Suppressor macrophage treated with lipopolysaccharide for 4 hours (primary cell): ENCODE measurements around the gene CHD6.
A peak's percentile ranks its signal among the peaks of the same experiment; 100 is the strongest.
"Not testable (repeated sequence)": the region's sequence is repeated elsewhere in the genome, so short reads cannot be mapped to it uniquely, and the experiment has no call there.

Experiments
- DNase-seq: peaks from one replicate; pipeline ENCODE4 v3.0.0-alpha.2; 2020

Gene CHD6

DNA sequence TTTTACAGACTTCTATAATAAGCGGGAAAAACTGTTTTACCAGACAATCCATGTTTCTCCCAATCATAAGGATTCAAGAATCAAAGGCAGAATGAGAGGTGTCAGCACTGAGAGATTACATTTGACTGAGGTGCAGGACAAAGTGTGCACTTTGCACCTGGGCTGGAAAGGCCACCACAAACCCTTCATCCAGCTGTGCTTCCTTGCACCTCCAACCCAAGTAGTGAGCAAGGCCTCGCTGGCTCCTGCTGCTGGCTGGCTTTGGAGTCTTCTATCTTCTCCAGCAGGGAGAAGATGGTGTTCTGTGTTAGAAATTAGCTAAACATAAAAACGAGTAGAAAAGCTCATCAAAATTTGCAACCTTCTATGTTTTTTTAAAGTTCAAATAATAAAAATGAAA is 77.7 kb downstream of the CHD6 start:
- no peak for DNase-seq

GRCh38 chr20:41538810-41539596 is 79.2 kb downstream of the CHD6 start:
- DNase-seq, result no peak

- DNase-seq, result no peak
These were observed 80.3 kb downstream of the CHD6 start for GRCh38 chr20:41537865-41538264.

- DNase-seq, result not testable (repeated sequence)
These were observed 82.6 kb downstream of the CHD6 start for GRCh38 chr20:41535551-41535950.

DNA sequence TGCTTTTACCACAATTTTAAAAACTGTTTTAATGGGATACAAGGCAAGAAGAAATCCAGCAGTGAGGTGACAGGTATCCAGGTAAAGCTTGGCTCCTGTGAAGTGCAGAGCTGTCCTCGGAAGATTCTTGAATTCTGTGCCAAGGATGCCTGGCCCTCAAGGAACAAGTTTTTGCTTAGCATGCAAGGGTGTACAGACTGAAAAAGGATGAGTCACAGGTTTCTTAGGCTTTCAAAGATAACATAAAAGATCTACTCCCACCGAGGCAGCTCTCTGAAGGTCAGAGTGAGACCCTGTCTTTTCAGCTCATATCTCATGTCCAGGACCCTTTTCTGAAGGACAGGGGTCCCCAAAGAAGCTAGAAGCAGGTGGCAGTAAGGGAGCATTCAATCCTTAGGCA is 83.3 kb downstream of the CHD6 start:
- DNase-seq, result no peak

DNA sequence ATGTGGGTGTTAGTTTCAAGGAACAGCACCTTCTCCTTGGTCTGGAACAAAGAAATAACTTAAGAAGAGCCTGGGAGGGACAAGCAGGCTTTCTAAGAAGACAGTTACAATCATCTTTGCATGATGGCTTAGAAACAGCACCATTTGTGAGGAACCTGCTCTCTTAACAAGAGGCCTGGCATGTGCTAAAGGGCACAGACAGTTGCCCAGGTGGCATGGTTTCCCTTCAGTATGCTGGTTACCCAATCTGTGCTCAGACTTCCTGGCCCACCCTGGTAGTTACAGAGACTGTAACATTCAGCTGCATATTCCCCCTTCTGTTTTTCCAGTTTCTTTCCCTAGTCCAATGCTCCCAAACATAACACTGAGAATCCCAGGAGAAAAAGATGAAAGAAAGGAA is 84.0 kb downstream of the CHD6 start:
- DNase-seq, result no peak

GRCh38 chr20:41533537-41534136 is 84.5 kb downstream of the CHD6 start:
- no peak for DNase-seq

GRCh38 chr20:41532935-41533334 is 85.2 kb downstream of the CHD6 start:
- no peak for DNase-seq

DNA sequence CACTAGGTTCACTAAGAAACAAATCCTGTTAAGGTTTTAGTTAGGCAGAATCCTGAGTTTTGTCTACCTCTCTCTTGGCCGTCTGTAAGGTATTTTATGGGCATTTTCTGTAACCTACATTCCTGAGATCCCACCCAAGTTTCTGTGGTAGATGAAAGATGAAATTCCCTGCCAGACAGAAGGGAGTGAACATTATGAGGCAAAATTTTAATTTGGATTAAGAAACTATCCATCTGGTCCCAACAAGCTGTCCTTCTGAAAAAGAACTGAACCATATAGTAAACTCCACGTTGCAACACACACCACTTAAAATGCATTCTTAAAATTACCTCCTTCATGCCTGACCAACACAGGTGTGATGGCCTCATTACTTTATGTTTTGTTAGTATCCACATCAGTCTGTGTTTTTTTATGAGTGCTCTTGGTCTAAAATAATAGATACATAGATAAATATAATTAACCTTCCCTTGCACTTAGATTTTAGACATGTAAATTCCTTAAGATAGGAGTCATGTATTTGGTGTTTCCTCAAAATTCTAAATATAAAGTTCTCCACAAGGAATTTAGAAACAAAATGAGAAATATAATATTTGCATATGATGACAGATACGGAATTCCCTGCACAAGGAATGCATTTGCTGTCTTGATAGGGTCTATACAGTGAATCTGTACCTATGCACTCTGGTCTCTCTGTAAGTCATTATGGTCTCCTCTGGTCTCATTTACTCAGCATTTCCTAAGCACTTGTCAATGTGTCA is 86.5 kb downstream of the CHD6 start:
- DNase-seq, result no peak

DNA sequence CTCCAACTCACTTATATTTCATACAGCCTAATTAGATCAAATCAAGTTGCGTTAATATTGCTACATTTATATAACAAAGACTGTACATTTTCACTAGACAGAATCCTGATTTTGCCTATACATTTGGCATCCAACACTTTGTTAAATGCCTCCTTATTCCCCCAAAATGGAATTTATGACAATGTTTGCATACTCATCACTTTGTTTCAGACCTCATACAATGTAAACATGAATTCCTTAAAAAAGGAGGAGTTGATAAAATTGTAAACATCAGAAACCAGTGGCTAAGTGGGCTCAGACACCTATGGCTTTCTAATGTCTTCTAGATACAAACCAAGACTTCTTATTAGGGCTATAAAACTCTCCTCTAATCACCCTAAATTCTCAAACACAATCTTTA is 87.3 kb downstream of the CHD6 start:
- no peak for DNase-seq

GRCh38 chr20:41526327-41526726 is 91.8 kb downstream of the CHD6 start:
- DNase-seq, result no peak

GRCh38 chr20:41524980-41525613 is 93.1 kb downstream of the CHD6 start:
- DNase-seq, result peak; percentile 16

DNA sequence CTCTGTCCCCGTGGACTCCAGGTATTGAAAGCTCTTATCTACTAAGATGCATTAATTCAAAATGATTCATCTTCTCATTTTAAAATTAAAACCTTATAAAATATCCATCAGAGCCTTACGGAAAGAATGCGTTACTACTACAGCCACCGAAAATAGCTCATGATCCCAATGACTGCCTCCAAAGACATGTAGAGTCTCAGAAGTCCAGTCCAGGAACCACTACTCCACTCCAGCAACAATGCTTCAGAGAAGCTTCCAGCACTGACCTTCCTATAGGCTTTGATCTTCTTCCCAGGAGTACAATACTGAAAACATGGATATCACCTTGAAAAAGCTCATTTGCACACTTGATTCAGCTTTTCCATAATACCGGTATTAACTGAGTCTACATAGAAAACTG is 94.3 kb downstream of the CHD6 start:
- DNase-seq, result no peak

- DNase-seq, result no peak
These were observed 104.3 kb downstream of the CHD6 start for GRCh38 chr20:41513829-41514228.

DNA sequence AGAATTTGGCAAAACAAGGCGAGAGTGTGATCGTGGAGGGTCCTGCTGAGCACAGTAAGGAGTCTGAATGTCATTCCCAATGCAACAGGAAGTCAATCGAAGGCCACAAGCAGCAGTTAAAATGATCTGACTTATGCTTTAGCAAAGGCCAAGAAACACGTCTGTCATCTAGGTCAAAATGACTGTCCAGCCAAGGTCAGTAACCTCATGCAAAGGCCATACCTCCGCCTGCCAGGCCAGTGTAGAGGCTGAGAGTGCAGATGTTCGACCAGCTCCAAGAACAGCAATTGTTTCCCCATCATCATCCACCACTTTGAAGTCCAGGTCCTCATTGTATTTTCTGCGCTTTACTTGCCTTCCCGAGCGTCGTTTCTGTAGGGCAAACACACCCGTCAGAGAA is 105.6 kb downstream of the CHD6 start:
- DNase-seq, result no peak

DNA sequence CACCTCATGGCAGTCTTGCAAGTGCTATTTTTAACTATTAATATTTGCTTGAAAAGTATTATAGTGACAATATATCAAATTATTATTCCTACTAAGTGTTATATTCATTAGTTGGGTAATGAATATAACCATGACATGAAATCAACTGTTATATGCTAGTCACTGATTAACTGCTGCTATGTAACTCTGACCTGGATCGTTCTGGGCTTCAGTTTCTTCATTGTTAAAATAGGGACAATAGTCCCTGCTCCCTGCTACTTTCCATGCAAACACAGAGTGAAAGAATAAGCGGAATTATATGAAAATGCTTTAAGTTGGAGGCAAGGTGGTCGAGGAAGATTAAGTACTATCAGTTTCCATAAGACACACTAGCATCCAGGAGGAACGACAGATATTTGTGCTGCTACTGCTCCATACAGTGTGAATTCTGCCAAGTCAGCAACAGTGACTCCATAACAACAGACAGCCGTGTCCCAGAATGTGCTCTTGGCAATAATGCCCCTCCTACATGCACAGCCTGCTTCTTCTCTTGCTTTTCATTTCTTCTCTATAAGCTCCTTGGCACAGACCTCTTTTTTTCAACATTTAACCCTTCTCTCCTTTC is 107.2 kb downstream of the CHD6 start:
- DNase-seq, result no peak

DNA sequence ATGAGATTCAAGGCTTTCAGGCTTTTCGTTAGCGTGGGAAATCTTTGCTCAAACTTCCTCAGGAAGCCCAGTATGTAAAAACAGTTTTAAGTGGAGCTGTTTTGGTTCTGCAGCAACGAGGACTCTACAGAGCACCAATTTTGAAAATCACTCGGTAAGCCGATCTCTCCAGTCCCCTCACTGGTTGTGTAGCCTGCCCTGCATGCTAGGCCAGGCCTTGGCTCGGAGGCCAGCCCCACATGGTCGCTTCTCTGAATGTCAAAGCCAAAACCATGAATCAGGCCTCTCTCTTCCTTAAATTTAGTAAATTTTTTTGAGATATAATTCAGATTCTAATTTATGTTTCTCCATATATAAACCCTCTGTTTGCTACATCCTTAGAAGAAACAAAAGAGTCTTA is 108.0 kb downstream of the CHD6 start:
- no peak for DNase-seq

DNA sequence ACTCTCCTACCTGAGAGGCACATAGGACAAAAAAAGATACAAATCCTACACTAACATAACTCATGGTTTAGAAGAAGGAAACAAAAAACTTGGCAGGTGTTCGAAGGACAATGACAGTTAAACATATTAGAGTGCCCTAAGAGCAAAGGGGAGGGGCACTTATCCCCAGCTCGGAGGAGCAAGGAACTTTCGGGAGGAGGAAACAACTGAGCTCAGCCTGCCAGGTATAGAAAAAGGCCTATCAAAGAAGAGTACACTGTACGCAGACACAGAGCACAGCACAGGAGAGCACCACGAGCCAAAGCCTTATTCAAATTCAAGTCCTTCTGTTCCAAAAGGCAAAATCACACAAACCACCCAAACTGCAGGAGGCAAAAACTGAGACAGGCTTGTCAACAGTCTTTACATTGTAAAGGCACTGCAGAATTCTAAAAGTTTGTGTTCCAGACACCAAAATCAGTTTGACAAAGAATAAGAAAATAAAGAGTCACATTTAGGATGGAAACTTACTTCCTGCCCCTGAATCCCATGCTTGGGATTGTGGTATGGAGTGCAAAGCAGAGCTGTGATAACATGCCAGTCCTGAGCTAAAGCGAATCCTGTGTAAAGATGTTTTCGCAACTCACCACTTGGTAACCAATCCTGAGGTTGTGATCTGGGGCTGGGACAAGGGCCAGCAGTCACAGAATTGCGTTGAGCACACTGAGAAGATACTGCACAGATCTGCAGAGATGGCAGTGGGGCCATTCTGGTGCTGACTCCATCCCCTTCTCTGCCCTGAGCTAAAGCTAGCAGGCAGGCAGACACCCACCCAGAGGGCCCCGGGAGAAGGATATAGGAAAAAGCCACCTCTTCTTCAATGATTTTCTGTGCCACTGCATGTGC is 108.6 kb downstream of the CHD6 start:
- DNase-seq, result no peak

GRCh38 chr20:41508335-41508734 is 109.8 kb downstream of the CHD6 start:
- DNase-seq, result peak; percentile 12

GRCh38 chr20:41507851-41508250 is 110.3 kb downstream of the CHD6 start:
- DNase-seq, result no peak

GRCh38 chr20:41507436-41507835 is 110.7 kb downstream of the CHD6 start:
- no peak for DNase-seq
